GM12878 (cell line): Measurements from ENCODE around the gene ANO4.
"Not testable (repeated sequence)": the region's sequence is repeated elsewhere in the genome, so short reads cannot be mapped to it uniquely, and the experiment has no call there.

Experiments used
- CHD4 ChIP-seq: fragments of 200-600 bp; sonication (generic); IDR thresholded peaks from 2 replicates; pipeline ENCODE4 v1.6.1; 2016; ENCODE audit warnings: mild to moderate bottlenecking
- EZH2 ChIP-seq: IDR thresholded peaks from 2 replicates; pipeline ENCODE4 v1.6.1; 2012; ENCODE audit warnings: low read depth, mild to moderate bottlenecking, control low read depth, inconsistent platforms, low read length, borderline replicate concordance; ENCODE audit not compliant: control insufficient read depth
- FOXK2 ChIP-seq: fragments of 450-650 bp; IDR thresholded peaks from 2 replicates; pipeline ENCODE4 v1.6.1; 2017; ENCODE audit warnings: mild to moderate bottlenecking, moderate library complexity
- NFIC ChIP-seq: IDR thresholded peaks from 2 replicates; pipeline ENCODE4 v1.6.1; 2012; ENCODE audit warnings: low read depth, mild to moderate bottlenecking, inconsistent platforms, low read length, moderate library complexity
- POLR2A ChIP-seq: IDR thresholded peaks from 2 replicates; pipeline ENCODE4 v1.6.1; 2011; ENCODE audit warnings: low read depth, mild to moderate bottlenecking, low read length
- ZNF217 ChIP-seq: fragments of 450-650 bp; IDR thresholded peaks from 2 replicates; pipeline ENCODE4 v1.6.1; 2017; ENCODE audit warnings: antibody characterized with exemption, mild to moderate bottlenecking
- TF ChIP-seq, protein P1 (sequence below), 3 experiments: IDR thresholded peaks in 2 of 3; conservative IDR thresholded peaks in 1 of 3; 2 replicates each; pipeline ENCODE4 v1.5.1; 2011; ENCODE audit warnings: low read depth in 3 of 3, low read length in 3 of 3, mild to moderate bottlenecking in 3 of 3, control low read depth in 2 of 3, moderate library complexity in 2 of 3, inconsistent platforms in 1 of 3, mixed read lengths in 1 of 3; ENCODE audit not compliant: control insufficient read depth in 2 of 3, insufficient read depth in 1 of 3; ENCODE audit errors: extremely low read depth in 1 of 3
- TF ChIP-seq, protein P2 (sequence below): IDR thresholded peaks from 2 replicates; pipeline ENCODE4 v1.6.1; 2012; ENCODE audit warnings: low read depth, low read length, improper control_type of control experiment

DNA sequence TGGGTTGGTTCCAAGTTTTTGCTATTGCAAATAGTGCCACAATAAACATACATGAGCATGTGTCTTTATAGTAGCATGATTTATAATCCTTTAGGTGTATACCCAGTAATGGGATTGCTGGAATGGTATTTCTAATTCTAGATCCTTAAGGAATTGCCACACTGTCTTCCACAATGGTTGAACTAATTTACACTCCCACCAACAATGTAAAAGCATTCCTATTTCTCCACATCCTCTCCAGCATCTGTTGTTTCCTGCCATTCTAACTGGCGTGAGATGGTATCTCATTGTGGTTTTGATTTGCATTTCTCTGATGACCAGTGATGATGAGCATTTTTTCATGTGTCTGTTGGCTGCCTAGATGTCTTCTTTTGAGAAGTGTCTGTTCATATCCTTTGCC, 139.0 kb downstream of the ANO4 start:
- not testable (repeated sequence) for TF ChIP-seq EZH2, NFIC, FOXK2, POLR2A, CHD4, ZNF217
- TF ChIP-seq, protein P1, sequence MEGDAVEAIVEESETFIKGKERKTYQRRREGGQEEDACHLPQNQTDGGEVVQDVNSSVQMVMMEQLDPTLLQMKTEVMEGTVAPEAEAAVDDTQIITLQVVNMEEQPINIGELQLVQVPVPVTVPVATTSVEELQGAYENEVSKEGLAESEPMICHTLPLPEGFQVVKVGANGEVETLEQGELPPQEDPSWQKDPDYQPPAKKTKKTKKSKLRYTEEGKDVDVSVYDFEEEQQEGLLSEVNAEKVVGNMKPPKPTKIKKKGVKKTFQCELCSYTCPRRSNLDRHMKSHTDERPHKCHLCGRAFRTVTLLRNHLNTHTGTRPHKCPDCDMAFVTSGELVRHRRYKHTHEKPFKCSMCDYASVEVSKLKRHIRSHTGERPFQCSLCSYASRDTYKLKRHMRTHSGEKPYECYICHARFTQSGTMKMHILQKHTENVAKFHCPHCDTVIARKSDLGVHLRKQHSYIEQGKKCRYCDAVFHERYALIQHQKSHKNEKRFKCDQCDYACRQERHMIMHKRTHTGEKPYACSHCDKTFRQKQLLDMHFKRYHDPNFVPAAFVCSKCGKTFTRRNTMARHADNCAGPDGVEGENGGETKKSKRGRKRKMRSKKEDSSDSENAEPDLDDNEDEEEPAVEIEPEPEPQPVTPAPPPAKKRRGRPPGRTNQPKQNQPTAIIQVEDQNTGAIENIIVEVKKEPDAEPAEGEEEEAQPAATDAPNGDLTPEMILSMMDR (IDR thresholded peaks at IDR 0.05 in 2 of 3, conservative IDR thresholded peaks at IDR 0.05 in 1 of 3; ENCODE audit: control insufficient read depth in 2 of 3, extremely low read depth in 1 of 3, insufficient read depth in 1 of 3, low read depth in 3 of 3, low read length in 3 of 3): not testable (repeated sequence)
- TF ChIP-seq, protein P2, sequence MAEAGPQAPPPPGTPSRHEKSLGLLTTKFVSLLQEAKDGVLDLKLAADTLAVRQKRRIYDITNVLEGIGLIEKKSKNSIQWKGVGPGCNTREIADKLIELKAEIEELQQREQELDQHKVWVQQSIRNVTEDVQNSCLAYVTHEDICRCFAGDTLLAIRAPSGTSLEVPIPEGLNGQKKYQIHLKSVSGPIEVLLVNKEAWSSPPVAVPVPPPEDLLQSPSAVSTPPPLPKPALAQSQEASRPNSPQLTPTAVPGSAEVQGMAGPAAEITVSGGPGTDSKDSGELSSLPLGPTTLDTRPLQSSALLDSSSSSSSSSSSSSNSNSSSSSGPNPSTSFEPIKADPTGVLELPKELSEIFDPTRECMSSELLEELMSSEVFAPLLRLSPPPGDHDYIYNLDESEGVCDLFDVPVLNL: not testable (repeated sequence)
